Smooth muscle cell (in vitro differentiated cells): ENCODE results near the gene EMP1. TPM values are rescaled to one million over a fixed set of nuclear protein-coding genes. Genes with fewer than 3 reads are reported as not detected.

Experiments used
- DNase-seq: peaks from one replicate; lab custom pipeline; 2025; ENCODE audit not compliant: unreplicated experiment; lab: John Stamatoyannopoulos, UW
- H2AFZ ChIP-seq: fragments of 200-600 bp; sonication (generic); 2 replicates; pipeline ENCODE4 v1.6.0; 2016; ENCODE audit warnings: antibody characterized with exemption, low read depth, mild to moderate bottlenecking
- H3F3A ChIP-seq: fragments of 200-600 bp; sonication (generic); 2 replicates; pipeline ENCODE4 v1.6.0; 2017; ENCODE audit warnings: antibody characterized with exemption, low read depth
- H3K27ac ChIP-seq: fragments of 200-600 bp; sonication (generic); 2 replicates; pipeline ENCODE4 v1.5.1; 2016; ENCODE audit warnings: low read depth, mild to moderate bottlenecking
- H3K27me3 ChIP-seq: fragments of 200-600 bp; sonication (generic); 2 replicates; pipeline ENCODE4 v1.6.1; 2016; ENCODE audit warnings: low read depth, mild to moderate bottlenecking
- H3K36me3 ChIP-seq: fragments of 200-600 bp; sonication (generic); 2 replicates; pipeline ENCODE4 v1.5.1; 2016; ENCODE audit warnings: low read depth
- H3K4me1 ChIP-seq: fragments of 200-600 bp; sonication (generic); 2 replicates; pipeline ENCODE4 v1.5.1; 2016; ENCODE audit warnings: low read depth
- H3K4me2 ChIP-seq: fragments of 200-600 bp; sonication (generic); 2 replicates; pipeline ENCODE4 v1.6.0; 2016; ENCODE audit warnings: mild to moderate bottlenecking
- H3K4me3 ChIP-seq: fragments of 200-600 bp; sonication (generic); 2 replicates; pipeline ENCODE4 v1.5.1; 2016; ENCODE audit warnings: mild to moderate bottlenecking
- H3K79me2 ChIP-seq: fragments of 200-600 bp; sonication (generic); 2 replicates; pipeline ENCODE4 v1.6.0; 2016; ENCODE audit warnings: low read depth, mild to moderate bottlenecking
- H3K9ac ChIP-seq: fragments of 200-600 bp; sonication (generic); 2 replicates; pipeline ENCODE4 v1.6.0; 2016; ENCODE audit warnings: low read depth
- H3K9me3 ChIP-seq: fragments of 200-600 bp; sonication (generic); replicated peaks from 2 replicates; pipeline ENCODE4 v1.5.1; 2016; ENCODE audit warnings: low read depth
- H4K20me1 ChIP-seq: fragments of 200-600 bp; sonication (generic); 2 replicates; pipeline ENCODE4 v1.6.0; 2016; ENCODE audit warnings: low read depth
- CTCF ChIP-seq: fragments of 200-600 bp; sonication (generic); IDR thresholded peaks from 2 replicates; pipeline ENCODE4 v1.5.1; 2017; ENCODE audit warnings: borderline replicate concordance, mild to moderate bottlenecking, antibody characterized with exemption; ENCODE audit not compliant: insufficient read depth, poor library complexity, severe bottlenecking
- WGBS: methylation state at CpG from one replicate; pipeline ENCODE4 v1.1.7; 2016; ENCODE audit warnings: low lambda C conversion rate; 5-methylcytosine and 5-hydroxymethylcytosine counted together
- polyA plus RNA-seq: library from polyadenylated mRNA; unstranded; fragments of >200 nt; fragmentation: Nextera tagmentation; extraction: Ambion mirVana; gene quantifications from 2 replicates; pipeline ENCODE4 v1.2.1, GENCODE V29; 2016
- total RNA-seq: library from RNA; depleted of rRNA; stranded (reverse); fragments of >200 nt; gene quantifications from 2 replicates; pipeline ENCODE4 v1.2.3, GENCODE V29; 2014

Gene EMP1
- total and polyA plus RNA-seq, 2 experiments from 2014 or later, result 13.2 to 52.0 TPM

- no peaks in the 10 kb centered on the region for H4K20me1 ChIP-seq
- no peaks in the 10 kb centered on the region for H3K79me2 ChIP-seq
- no peak overlapping the region for H3K27ac ChIP-seq
- no peaks in the 10 kb centered on the region for H3F3A ChIP-seq
- TF ChIP-seq CTCF, result no peak
- 73% methylated on average over 2 of the region's 2 CpGs for WGBS
- no peak for DNase-seq
- no peak overlapping the region for H3K9ac ChIP-seq
- no peak overlapping the region for H3K4me2 ChIP-seq
- H3K4me1 ChIP-seq, result no peaks in the 10 kb centered on the region
- no peaks in the 10 kb centered on the region for H3K36me3 ChIP-seq
- H2AFZ ChIP-seq, result no peak overlapping the region
- no peak overlapping the region for H3K4me3 ChIP-seq
- H3K27me3 ChIP-seq, result no peaks in the 10 kb centered on the region
- H3K9me3 ChIP-seq, result no peaks in the 10 kb centered on the region
These were observed 45.4 kb downstream of the EMP1 start for GRCh38 chr12:13241833-13242488.

GRCh38 chr12:13242936-13243335, 46.4 kb downstream of the EMP1 start:
- H3K9ac ChIP-seq, result no peak overlapping the region
- H3K27me3 ChIP-seq, result no peaks in the 10 kb centered on the region
- H3K4me1 ChIP-seq, result no peaks in the 10 kb centered on the region
- no peak for DNase-seq
- no peak overlapping the region for H3K4me2 ChIP-seq
- no peaks in the 10 kb centered on the region for H3F3A ChIP-seq
- no peaks in the 10 kb centered on the region for H4K20me1 ChIP-seq
- no peak overlapping the region for H2AFZ ChIP-seq
- no peak overlapping the region for H3K27ac ChIP-seq
- no peaks in the 10 kb centered on the region for H3K9me3 ChIP-seq
- no peaks in the 10 kb centered on the region for H3K79me2 ChIP-seq
- TF ChIP-seq CTCF, result no peak
- whole genome bisulfite sequencing, result 87% methylated on average over 4 of the region's 4 CpGs
- no peak overlapping the region for H3K4me3 ChIP-seq
- no peaks in the 10 kb centered on the region for H3K36me3 ChIP-seq

- Histone ChIP-seq H4K20me1 (no peaks in the 10 kb centered on the region), H3K79me2 (no peaks in the 10 kb centered on the region), H3K4me2 (no peak overlapping the region), H3F3A (no peaks in the 10 kb centered on the region), H3K27ac (no peak overlapping the region), H2AFZ (no peak overlapping the region), H3K9ac (no peak overlapping the region), H3K27me3 (no peaks in the 10 kb centered on the region), H3K9me3 (no peaks in the 10 kb centered on the region), H3K4me1 (no peaks in the 10 kb centered on the region), H3K36me3 (no peaks in the 10 kb centered on the region), H3K4me3 (no peak overlapping the region)
- no peak for TF ChIP-seq CTCF
- WGBS, result 85% methylated on average over 1 of the region's 1 CpG
- DNase-seq, result no peak
These were observed 47.1 kb downstream of the EMP1 start for GRCh38 chr12:13243516-13244070.

- no peaks in the 10 kb centered on the region for H3K27me3 ChIP-seq
- H3F3A ChIP-seq, result no peaks in the 10 kb centered on the region
- H3K9me3 ChIP-seq, result no peaks in the 10 kb centered on the region
- H3K79me2 ChIP-seq, result no peaks in the 10 kb centered on the region
- H4K20me1 ChIP-seq, result no peaks in the 10 kb centered on the region
- H3K4me1 ChIP-seq, result no peaks in the 10 kb centered on the region
- no peak overlapping the region for H3K9ac ChIP-seq
- no peak overlapping the region for H3K4me3 ChIP-seq
- TF ChIP-seq CTCF, result no peak
- H3K4me2 ChIP-seq, result no peak overlapping the region
- no peak for DNase-seq
- H3K36me3 ChIP-seq, result no peaks in the 10 kb centered on the region
- no peak overlapping the region for H2AFZ ChIP-seq
- no peak overlapping the region for H3K27ac ChIP-seq
- 70% methylated on average over 3 of the region's 3 CpGs for WGBS
These were observed 51.1 kb downstream of the EMP1 start for GRCh38 chr12:13247596-13247995.
